Fibroblast of lung (primary cell): Measurements from ENCODE around the gene NEK4.

ENCODE experiments used
- EZH2 ChIP-seq: IDR thresholded peaks from 2 replicates; pipeline ENCODE4 v1.5.1; 2012; ENCODE audit warnings: low read length, control low read depth, mild to moderate bottlenecking; ENCODE audit errors: missing control alignments
- TF ChIP-seq, protein P1 (sequence below), 2 donors: IDR thresholded peaks in 1 of 2; conservative IDR thresholded peaks in 1 of 2; 1 replicate in 1 of 2; 2 replicates in 1 of 2; pipeline ENCODE4 v1.5.1; 2011 to 2012; ENCODE audit warnings: low read length in 2 of 2, control low read depth in 1 of 2, inconsistent platforms in 1 of 2, low read depth in 1 of 2, mild to moderate bottlenecking in 1 of 2

DNA sequence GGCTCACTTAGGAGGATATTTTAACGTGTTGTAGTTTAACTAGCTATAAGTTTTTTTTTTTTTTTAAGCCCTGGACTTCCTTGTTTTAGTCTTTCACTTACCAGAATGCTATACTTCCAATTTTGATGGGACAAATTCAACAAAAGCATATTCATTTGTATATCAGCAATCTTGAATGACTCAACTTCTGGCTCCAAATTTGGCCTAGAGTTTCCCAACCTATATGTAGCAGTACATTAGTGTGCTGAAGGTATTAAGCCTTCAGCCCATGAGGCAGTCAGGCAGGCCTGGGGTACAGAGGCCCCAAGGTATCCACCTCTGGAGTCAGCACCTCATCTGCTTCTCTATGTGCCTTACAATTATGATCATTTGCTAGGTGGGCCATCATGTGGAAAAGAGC is 90.9 kb downstream of the NEK4 start:
- TF ChIP-seq, protein P1, sequence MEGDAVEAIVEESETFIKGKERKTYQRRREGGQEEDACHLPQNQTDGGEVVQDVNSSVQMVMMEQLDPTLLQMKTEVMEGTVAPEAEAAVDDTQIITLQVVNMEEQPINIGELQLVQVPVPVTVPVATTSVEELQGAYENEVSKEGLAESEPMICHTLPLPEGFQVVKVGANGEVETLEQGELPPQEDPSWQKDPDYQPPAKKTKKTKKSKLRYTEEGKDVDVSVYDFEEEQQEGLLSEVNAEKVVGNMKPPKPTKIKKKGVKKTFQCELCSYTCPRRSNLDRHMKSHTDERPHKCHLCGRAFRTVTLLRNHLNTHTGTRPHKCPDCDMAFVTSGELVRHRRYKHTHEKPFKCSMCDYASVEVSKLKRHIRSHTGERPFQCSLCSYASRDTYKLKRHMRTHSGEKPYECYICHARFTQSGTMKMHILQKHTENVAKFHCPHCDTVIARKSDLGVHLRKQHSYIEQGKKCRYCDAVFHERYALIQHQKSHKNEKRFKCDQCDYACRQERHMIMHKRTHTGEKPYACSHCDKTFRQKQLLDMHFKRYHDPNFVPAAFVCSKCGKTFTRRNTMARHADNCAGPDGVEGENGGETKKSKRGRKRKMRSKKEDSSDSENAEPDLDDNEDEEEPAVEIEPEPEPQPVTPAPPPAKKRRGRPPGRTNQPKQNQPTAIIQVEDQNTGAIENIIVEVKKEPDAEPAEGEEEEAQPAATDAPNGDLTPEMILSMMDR (conservative IDR thresholded peaks at IDR 0.05 in 1 of 2, IDR thresholded peaks at IDR 0.05 in 1 of 2; ENCODE audit: low read depth in 1 of 2, low read length in 2 of 2), result no peak
- no peak for TF ChIP-seq EZH2
